GM19395 (cell line): ENCODE data around the gene CAV1.

Experiments
- ATAC-seq: cut with Tn5 transposase; IDR thresholded peaks from one replicate; pipeline ENCODE4 v1.9.1; 2021; ENCODE audit warnings: mild to moderate bottlenecking, moderate library complexity; ENCODE audit not compliant: unreplicated experiment

Gene CAV1

GRCh38 chr7:116597384-116597783, 72.5 kb downstream of the CAV1 start:
- ATAC-seq = no peak

GRCh38 chr7:116598278-116598677, 73.4 kb downstream of the CAV1 start:
- no peak for ATAC-seq

- no peak for ATAC-seq
These were observed 74.0 kb downstream of the CAV1 start for GRCh38 chr7:116598861-116599260.

GRCh38 chr7:116601426-116601825, 76.6 kb downstream of the CAV1 start:
- ATAC-seq = no peak

- ATAC-seq = no peak
These were observed 82.5 kb downstream of the CAV1 start for GRCh38 chr7:116607299-116607698.

GRCh38 chr7:116610210-116610609, 85.4 kb downstream of the CAV1 start:
- ATAC-seq = no peak

GRCh38 chr7:116610721-116611120, 85.9 kb downstream of the CAV1 start:
- no peak for ATAC-seq
